GM12892 (cell line): Measurements from ENCODE around the gene TMEM18.

Source experiments
- POLR2A ChIP-seq: IDR thresholded peaks from 2 replicates; pipeline ENCODE4 v1.6.1; 2011; ENCODE audit warnings: low read depth, low read length, control low read depth
- TAF1 ChIP-seq: IDR thresholded peaks from 2 replicates; pipeline ENCODE4 v1.6.1; 2011; ENCODE audit warnings: low read depth, mild to moderate bottlenecking, control low read depth, low read length, borderline replicate concordance

- TF ChIP-seq POLR2A (no peak), TAF1 (no peak)
These were observed 40.4 kb downstream of the TMEM18 start for GRCh38 chr2:636641-637405.
